Astrocyte of the spinal cord (primary cell): Measurements from ENCODE around the gene CLDN16.
A peak's percentile ranks its signal among the peaks of the same experiment; 100 is the strongest.

Source experiments
- DNase-seq: peaks from one replicate; pipeline ENCODE4 v3.0.0; 2011; ENCODE audit warnings: low read depth, low spot score
- H3K4me3 ChIP-seq: 2 replicates; pipeline ENCODE4 v1.5.1; 2011; ENCODE audit warnings: low read depth, mild to moderate bottlenecking, low read length, moderate library complexity
- in situ Hi-C: cut with HindIII; loops from 2 replicates; pipeline ENCODE4 v1.10.0; 2017; ENCODE audit warnings: low sequenced_read_pairs
- TF ChIP-seq, protein P1 (sequence below): IDR thresholded peaks from 2 replicates; pipeline ENCODE4 v1.5.1; 2012; ENCODE audit warnings: low read depth, mild to moderate bottlenecking, low read length, inconsistent platforms

CLDN16 gene

DNA sequence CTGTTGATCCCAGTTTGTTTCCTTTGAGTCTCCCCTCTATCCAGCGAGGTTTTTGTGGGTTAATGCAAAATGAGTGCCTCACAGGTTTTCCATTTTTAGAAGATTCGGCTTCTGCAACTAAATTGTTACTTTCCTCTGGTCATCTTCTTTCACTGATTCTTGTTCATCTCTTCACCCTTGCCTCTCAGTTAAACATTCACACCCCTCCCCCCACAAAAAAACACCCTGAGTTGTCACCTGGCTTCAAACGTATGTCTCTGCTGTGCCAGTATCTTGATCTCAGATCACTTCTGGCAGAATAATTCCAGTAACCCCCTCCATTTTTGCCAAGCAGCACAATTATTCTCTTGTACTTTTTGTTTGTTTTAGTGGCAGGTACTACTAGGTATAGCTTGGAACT is 12.3 kb upstream of the CLDN16 start:
- TF ChIP-seq, protein P1, sequence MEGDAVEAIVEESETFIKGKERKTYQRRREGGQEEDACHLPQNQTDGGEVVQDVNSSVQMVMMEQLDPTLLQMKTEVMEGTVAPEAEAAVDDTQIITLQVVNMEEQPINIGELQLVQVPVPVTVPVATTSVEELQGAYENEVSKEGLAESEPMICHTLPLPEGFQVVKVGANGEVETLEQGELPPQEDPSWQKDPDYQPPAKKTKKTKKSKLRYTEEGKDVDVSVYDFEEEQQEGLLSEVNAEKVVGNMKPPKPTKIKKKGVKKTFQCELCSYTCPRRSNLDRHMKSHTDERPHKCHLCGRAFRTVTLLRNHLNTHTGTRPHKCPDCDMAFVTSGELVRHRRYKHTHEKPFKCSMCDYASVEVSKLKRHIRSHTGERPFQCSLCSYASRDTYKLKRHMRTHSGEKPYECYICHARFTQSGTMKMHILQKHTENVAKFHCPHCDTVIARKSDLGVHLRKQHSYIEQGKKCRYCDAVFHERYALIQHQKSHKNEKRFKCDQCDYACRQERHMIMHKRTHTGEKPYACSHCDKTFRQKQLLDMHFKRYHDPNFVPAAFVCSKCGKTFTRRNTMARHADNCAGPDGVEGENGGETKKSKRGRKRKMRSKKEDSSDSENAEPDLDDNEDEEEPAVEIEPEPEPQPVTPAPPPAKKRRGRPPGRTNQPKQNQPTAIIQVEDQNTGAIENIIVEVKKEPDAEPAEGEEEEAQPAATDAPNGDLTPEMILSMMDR = no peak
- DNase-seq = no peak
- in situ Hi-C loops = no loop called here
- no peak overlapping the region for H3K4me3 ChIP-seq

DNA sequence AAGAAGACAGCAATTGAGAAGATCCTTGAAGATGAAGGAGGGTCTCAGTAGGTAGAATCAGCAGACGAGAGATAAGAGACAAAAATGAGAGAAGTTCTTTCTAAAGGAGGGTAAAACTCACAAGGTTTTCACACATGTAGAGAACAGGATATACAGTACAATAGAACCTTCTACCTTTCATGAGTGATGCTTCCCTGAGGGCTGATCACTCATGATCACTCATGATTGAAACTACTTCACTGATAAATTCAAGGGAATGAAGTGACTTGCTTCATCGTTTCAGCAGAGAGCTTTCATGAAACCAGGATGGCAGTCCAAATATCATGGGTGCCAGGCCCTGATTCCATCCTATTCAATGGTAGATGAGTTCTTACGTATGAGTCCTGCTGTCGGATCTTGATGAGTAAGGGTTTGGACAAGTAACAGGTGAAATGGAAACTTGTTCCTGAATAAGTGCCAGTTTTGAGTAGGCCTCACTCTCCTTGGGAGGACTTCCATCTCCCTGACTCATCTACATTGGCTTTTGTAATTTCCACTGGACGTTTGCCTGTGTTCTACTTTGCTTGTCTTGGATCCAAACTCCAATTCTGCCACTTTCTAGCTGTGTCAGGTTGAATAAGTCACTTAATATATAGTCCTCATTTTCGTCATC is 9.6 kb upstream of the CLDN16 start:
- no peak overlapping the region for H3K4me3 ChIP-seq
- in situ Hi-C loops = no loop called here
- DNase-seq = peak; percentile 90
- TF ChIP-seq, protein P1 = no peak

DNA sequence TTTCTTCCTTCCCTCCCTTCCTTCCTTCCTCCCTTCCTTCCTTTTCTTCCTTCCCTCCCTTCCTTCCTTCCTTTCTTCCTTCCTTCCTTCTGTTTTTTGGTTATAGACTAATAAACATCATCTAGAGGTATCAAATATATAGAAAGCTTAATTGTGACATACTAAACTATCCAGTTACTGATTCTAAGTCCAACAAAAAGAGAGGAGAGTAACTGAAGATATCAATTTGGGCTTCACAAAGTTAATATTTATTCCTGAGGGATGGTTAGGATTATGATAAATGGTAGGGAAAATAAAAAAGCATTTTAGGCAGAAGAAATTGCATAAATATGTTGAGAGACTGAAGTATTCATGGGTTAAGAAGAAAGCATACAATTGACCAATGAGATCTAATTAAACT is 7.8 kb upstream of the CLDN16 start:
- TF ChIP-seq, protein P1 = no peak
- no peak overlapping the region for H3K4me3 ChIP-seq
- DNase-seq = no peak
- in situ Hi-C loops = no loop called here

DNA sequence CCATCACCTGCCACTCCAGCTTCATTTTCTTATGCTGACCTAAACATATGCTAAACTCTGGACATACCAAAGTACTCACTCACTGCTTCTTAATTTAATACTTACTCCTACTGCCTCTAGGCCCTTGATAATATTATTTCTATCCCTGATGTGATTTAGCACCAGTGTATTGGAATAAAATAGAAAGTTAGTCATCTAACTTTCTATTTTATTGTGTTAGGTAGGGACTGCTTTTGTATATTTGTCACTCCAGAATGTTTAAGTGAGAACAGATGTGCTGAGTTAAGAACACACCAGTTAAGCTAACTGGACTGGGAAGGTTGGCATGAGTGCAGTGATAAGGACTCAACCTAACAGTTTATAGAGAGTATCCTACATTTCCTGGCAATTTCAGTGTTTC is 6.5 kb upstream of the CLDN16 start:
- H3K4me3 ChIP-seq = no peak overlapping the region
- in situ Hi-C loops = no loop called here
- TF ChIP-seq, protein P1 = no peak
- DNase-seq = no peak

DNA sequence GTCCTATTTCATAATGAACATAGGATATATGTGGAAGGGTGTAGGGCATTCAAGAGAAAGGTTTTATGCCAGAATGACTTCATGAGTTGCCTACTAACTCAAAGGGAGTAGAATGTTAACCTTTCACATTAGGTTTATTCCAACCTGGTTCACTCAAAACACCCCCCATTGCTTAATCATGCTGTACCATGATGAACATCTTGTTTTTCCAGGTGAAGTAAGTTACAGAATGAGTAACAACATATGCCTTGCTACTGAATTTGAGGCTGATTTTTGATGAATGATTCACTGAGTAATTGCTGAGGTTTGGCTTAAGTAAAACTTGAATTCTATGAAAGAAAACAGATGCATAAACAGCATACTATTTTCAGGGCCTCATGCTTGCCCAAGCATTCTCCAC is 5.9 kb upstream of the CLDN16 start:
- in situ Hi-C loops = no loop called here
- peak; percentile 74 for DNase-seq
- H3K4me3 ChIP-seq = no peak overlapping the region
- TF ChIP-seq, protein P1 = no peak

DNA sequence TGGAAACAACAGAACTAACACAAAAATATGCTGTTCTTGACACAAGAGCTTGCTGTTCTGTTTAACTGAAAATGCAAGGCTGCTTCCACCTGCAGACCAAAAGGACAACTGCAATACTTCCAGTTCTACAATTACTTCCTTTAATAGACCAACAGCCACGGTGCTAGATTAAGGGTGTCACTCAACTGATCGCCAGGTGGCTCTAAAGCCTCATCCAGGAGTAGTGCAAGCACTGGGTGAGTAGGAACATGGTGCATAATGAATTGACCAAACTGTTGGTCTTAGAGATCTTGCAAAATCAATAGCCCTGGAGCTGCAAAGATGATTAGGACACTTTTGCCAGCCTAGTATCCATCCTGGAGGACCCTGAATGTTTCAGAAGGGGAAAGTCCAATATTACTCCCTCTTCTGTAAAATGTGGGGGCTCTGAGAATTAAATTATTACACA is 3.6 kb upstream of the CLDN16 start:
- in situ Hi-C loops = no loop called here
- no peak overlapping the region for H3K4me3 ChIP-seq
- peak; percentile 61 for DNase-seq
- TF ChIP-seq, protein P1 = peak; percentile 62
